ENCODE measurements around the gene HIVEP1. TPM values are rescaled to one million over a fixed set of nuclear protein-coding genes. Genes with fewer than 3 reads are reported as not detected.

Gene HIVEP1
- total RNA-seq, 2 experiments from 2014 or later: 22.1 to 22.6 TPM

DNA sequence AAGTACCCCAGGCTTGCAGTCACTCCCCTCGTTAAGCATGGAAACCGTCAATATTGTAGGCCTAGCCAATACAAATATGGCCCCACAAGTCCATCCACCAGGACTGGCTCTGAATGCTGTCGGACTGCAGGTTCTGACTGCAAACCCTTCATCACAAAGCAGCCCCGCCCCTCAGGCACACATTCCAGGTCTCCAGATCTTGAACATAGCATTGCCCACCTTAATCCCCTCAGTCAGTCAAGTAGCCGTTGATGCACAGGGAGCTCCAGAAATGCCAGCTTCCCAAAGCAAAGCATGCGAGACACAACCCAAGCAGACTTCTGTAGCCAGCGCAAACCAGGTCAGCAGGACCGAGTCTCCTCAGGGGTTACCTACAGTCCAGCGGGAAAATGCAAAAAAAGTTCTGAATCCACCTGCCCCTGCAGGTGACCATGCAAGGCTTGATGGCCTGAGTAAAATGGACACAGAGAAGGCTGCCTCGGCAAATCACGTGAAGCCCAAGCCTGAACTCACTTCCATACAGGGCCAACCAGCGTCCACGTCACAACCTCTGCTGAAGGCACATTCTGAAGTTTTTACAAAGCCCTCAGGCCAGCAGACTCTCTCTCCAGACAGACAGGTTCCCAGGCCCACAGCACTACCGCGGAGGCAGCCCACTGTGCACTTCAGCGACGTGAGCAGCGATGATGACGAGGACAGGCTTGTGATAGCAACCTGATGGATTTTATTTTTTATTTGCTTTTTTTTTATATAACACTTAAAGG lies 151.8 kb downstream of the HIVEP1 start:
- no TSS peak for BruUV-seq (replicated peaks)
- H3K9me3 ChIP-seq (ENCODE audit: low read length): no peaks in the 10 kb centered on the region
- no peak overlapping the region for H3K4me3 ChIP-seq (ENCODE audit: low read depth, low read length, poor library complexity, severe bottlenecking)
- intact Hi-C loops (cut with micrococcal nuclease; ENCODE audit: unreplicated experiment): no loop called here
- DNase-seq (ENCODE audit: low spot score): no peak
- H4K20me1 ChIP-seq (ENCODE audit: insufficient read depth, low read length): no peaks in the 10 kb centered on the region
- H3K4me1 ChIP-seq (ENCODE audit: insufficient read depth, low read length, poor library complexity, severe bottlenecking): no peaks in the 10 kb centered on the region
- TF ChIP-seq EZH2phosphoT487 (IDR thresholded peaks at IDR 0.05; ENCODE audit: borderline replicate concordance, low read depth, low read length) (no peak), CTCF (conservative IDR thresholded peaks at IDR 0.05; ENCODE audit: low read length) (no peak)
- no peak overlapping the region for H2AFZ ChIP-seq (ENCODE audit: low read length)
- H3K9me2 ChIP-seq (ENCODE audit: insufficient read depth, low read length): no peaks in the 10 kb centered on the region
- H3K79me2 ChIP-seq (ENCODE audit: insufficient read depth, low read depth, low read length): no peaks in the 10 kb centered on the region
- H3K4me2 ChIP-seq (ENCODE audit: low read length): no peak overlapping the region
- ChIA-PET CTCF (ENCODE audit: unreplicated experiment) (no interaction called here), POLR2A (interaction anchor here (0.7 kb wide), 1 partner anchor 168 kb away, joined by 3 read pairs; no protein-coding TSS in a partner anchor)
- no peak overlapping the region for H3K27ac ChIP-seq (ENCODE audit: low read depth, low read length, poor library complexity, severe bottlenecking)
- H3K36me3 ChIP-seq (ENCODE audit: insufficient read depth, low read length): peaks cover 24% of the 10 kb centered on the region

- Histone ChIP-seq H2AFZ (ENCODE audit: low read length) (no peak overlapping the region), H3K9me3 (ENCODE audit: low read length) (no peaks in the 10 kb centered on the region), H3K4me3 (ENCODE audit: low read depth, low read length, poor library complexity, severe bottlenecking) (no peak overlapping the region), H3K79me2 (ENCODE audit: insufficient read depth, low read depth, low read length) (no peaks in the 10 kb centered on the region), H3K36me3 (ENCODE audit: insufficient read depth, low read length) (peaks cover 24% of the 10 kb centered on the region), H3K27ac (ENCODE audit: low read depth, low read length, poor library complexity, severe bottlenecking) (no peak overlapping the region), H3K4me1 (ENCODE audit: insufficient read depth, low read length, poor library complexity, severe bottlenecking) (no peaks in the 10 kb centered on the region), H3K4me2 (ENCODE audit: low read length) (no peak overlapping the region), H3K9me2 (ENCODE audit: insufficient read depth, low read length) (no peaks in the 10 kb centered on the region), H4K20me1 (ENCODE audit: insufficient read depth, low read length) (no peaks in the 10 kb centered on the region)
- intact Hi-C loops (cut with micrococcal nuclease; ENCODE audit: unreplicated experiment): no loop called here
- TF ChIP-seq EZH2phosphoT487 (IDR thresholded peaks at IDR 0.05; ENCODE audit: borderline replicate concordance, low read depth, low read length) (no peak), CTCF (conservative IDR thresholded peaks at IDR 0.05; ENCODE audit: low read length) (no peak)
- POLR2A ChIA-PET: interaction anchor here (0.7 kb wide), 1 partner anchor 169 kb away, joined by 3 read pairs; no protein-coding TSS in a partner anchor
- DNase-seq (ENCODE audit: low spot score): no peak
- BruUV-seq (replicated peaks): no TSS peak
- CTCF ChIA-PET (ENCODE audit: unreplicated experiment): no interaction called here
Measured at GRCh38 chr6:12164508-12164770, 152.3 kb downstream of the HIVEP1 start.

- ChIA-PET CTCF (ENCODE audit: unreplicated experiment) (no interaction called here), POLR2A (no interaction called here)
- Histone ChIP-seq H3K27ac (ENCODE audit: low read depth, low read length, poor library complexity, severe bottlenecking) (no peak overlapping the region), H3K4me2 (ENCODE audit: low read length) (no peak overlapping the region), H2AFZ (ENCODE audit: low read length) (no peak overlapping the region), H3K4me1 (ENCODE audit: insufficient read depth, low read length, poor library complexity, severe bottlenecking) (no peaks in the 10 kb centered on the region), H3K9me2 (ENCODE audit: insufficient read depth, low read length) (no peaks in the 10 kb centered on the region), H3K79me2 (ENCODE audit: insufficient read depth, low read depth, low read length) (no peaks in the 10 kb centered on the region), H3K9me3 (ENCODE audit: low read length) (no peaks in the 10 kb centered on the region), H3K36me3 (ENCODE audit: insufficient read depth, low read length) (peaks cover 24% of the 10 kb centered on the region), H4K20me1 (ENCODE audit: insufficient read depth, low read length) (no peaks in the 10 kb centered on the region), H3K4me3 (ENCODE audit: low read depth, low read length, poor library complexity, severe bottlenecking) (no peak overlapping the region)
- TF ChIP-seq CTCF (conservative IDR thresholded peaks at IDR 0.05; ENCODE audit: low read length) (no peak), EZH2phosphoT487 (IDR thresholded peaks at IDR 0.05; ENCODE audit: borderline replicate concordance, low read depth, low read length) (no peak)
- no TSS peak for BruUV-seq (replicated peaks)
- intact Hi-C loops (cut with micrococcal nuclease; ENCODE audit: unreplicated experiment): no loop called here
- DNase-seq (ENCODE audit: low spot score): no peak
Measured at GRCh38 chr6:12165297-12165696, 153.2 kb downstream of the HIVEP1 start.
